Activated CD4-positive, alpha-beta T cell treated with anti-CD3 and anti-CD28 coated beads, Interleukin-2, amount 50 U/mL, for 4 hours (primary cell): Measurements from ENCODE around the gene RPL34.
A peak's percentile ranks its signal among the peaks of the same experiment; 100 is the strongest.
"Not testable (repeated sequence)": the region's sequence is repeated elsewhere in the genome, so short reads cannot be mapped to it uniquely, and the experiment has no call there.

Experiments used
- DNase-seq, 2 experiments: peaks; one replicate each; pipeline ENCODE4 v3.0.0-alpha.2; 2020

The RPL34 gene

GRCh38 chr4:108620101-108620932 lies at the start of gene RPL34:
TSS of gene RPL34 (plus strand) at chr4:108620576. CDS start at chr4:108621960, 1,384 bp downstream.
- peak; percentile 98 for DNase-seq

GRCh38 chr4:108570993-108571569 lies 49.3 kb upstream of the RPL34 start:
- no peak for DNase-seq

GRCh38 chr4:108574402-108574801 lies 46.0 kb upstream of the RPL34 start:
- DNase-seq, result no peak

- DNase-seq, result no peak
These were observed 39.3 kb upstream of the RPL34 start for GRCh38 chr4:108581083-108581482.

GRCh38 chr4:108586778-108587177 lies 33.6 kb upstream of the RPL34 start:
- no peak for DNase-seq

GRCh38 chr4:108588878-108589277 lies 31.5 kb upstream of the RPL34 start:
- no peak for DNase-seq

- DNase-seq, result no peak
These were observed 30.4 kb upstream of the RPL34 start for GRCh38 chr4:108589961-108590360.

- no peak for DNase-seq
These were observed 29.6 kb upstream of the RPL34 start for GRCh38 chr4:108590776-108591175.

GRCh38 chr4:108592674-108592986 lies 27.7 kb upstream of the RPL34 start:
- no peak for DNase-seq

- not testable (repeated sequence) for DNase-seq
These were observed 26.1 kb upstream of the RPL34 start for GRCh38 chr4:108594296-108594695.

GRCh38 chr4:108596344-108596743 lies 24.0 kb upstream of the RPL34 start:
- DNase-seq, result no peak

GRCh38 chr4:108601106-108601505 lies 19.3 kb upstream of the RPL34 start:
- DNase-seq, result no peak

- peak in 1 of 2 experiments; percentile 4 for DNase-seq
These were observed 18.8 kb upstream of the RPL34 start for GRCh38 chr4:108601532-108601931.

GRCh38 chr4:108602163-108602562 lies 18.2 kb upstream of the RPL34 start:
- no peak for DNase-seq

- no peak for DNase-seq
These were observed 13.1 kb upstream of the RPL34 start for GRCh38 chr4:108607079-108607815.

- DNase-seq, result no peak
These were observed 9.0 kb upstream of the RPL34 start for GRCh38 chr4:108611365-108611764.

GRCh38 chr4:108612365-108612764 lies 8.0 kb upstream of the RPL34 start:
- DNase-seq, result no peak

- DNase-seq, result peak in 1 of 2 experiments; percentile 12
These were observed 840 bp upstream of the RPL34 start for GRCh38 chr4:108619372-108620100.

GRCh38 chr4:108620933-108621905 lies 843 bp downstream of the RPL34 start:
- peak in 1 of 2 experiments; percentile 16 for DNase-seq

- no peak for DNase-seq
These were observed 1.6 kb downstream of the RPL34 start for GRCh38 chr4:108622022-108622421.

- DNase-seq, result no peak
These were observed 2.5 kb downstream of the RPL34 start for GRCh38 chr4:108622828-108623227.
